Peyer's patch (tissue), 4 donors: Measurements from ENCODE around the gene SLC12A6. TPM values are rescaled to one million over a fixed set of nuclear protein-coding genes. Genes with fewer than 3 reads are reported as not detected.

Experiments
- DNase-seq, 3 donors: peaks; one replicate each; pipeline ENCODE4 v3.0.0-alpha.2; 2017 to 2019
- H3K27ac ChIP-seq, 4 donors: fragments of 200-600 bp; sonication (generic); one replicate each; pipeline ENCODE4 v1.5.1; 2016 to 2019
- H3K27me3 ChIP-seq, 2 donors: fragments of 200-600 bp; sonication (generic); one replicate each; pipeline ENCODE4 v1.5.1; 2019
- H3K36me3 ChIP-seq, 3 donors: fragments of 200-600 bp; sonication (generic); one replicate each; pipeline ENCODE4 v1.5.1; 2016 to 2019
- H3K4me1 ChIP-seq, 4 donors: fragments of 200-600 bp; sonication (generic); one replicate each; pipeline ENCODE4 v1.5.1; 2016 to 2019
- H3K4me3 ChIP-seq, 4 donors: fragments of 200-600 bp; sonication (generic); 1 replicate in 3 of 4; 2 replicates in 1 of 4; pipeline ENCODE4 v1.5.1; 2016 to 2019; ENCODE audit warnings: mild to moderate bottlenecking in 1 of 4
- H3K9me3 ChIP-seq, 4 donors: fragments of 200-600 bp; sonication (generic); one replicate each; pipeline ENCODE4 v1.5.1; 2016 to 2019; ENCODE audit warnings: mild to moderate bottlenecking in 1 of 4
- CTCF ChIP-seq, 6 experiments: fragments of 450-650 bp in 4 of 6; fragments of 200-600 bp in 2 of 6; sonication (generic) in 1 of 6; IDR thresholded peaks; one replicate each; pipeline ENCODE4 v1.5.1; 2017 to 2019; ENCODE audit warnings: antibody characterized with exemption in 6 of 6, mild to moderate bottlenecking in 3 of 6, moderate library complexity in 1 of 6
- POLR2A ChIP-seq, 2 donors: fragments of 450-650 bp; IDR thresholded peaks; one replicate each; pipeline ENCODE4 v1.5.1; 2017; ENCODE audit warnings: antibody characterized with exemption in 2 of 2, mild to moderate bottlenecking in 2 of 2, moderate library complexity in 2 of 2
- total RNA-seq, 4 donors: library from RNA; depleted of rRNA; stranded (reverse); fragments of >200 nt; gene quantifications; one replicate each; pipeline ENCODE4 v1.1.0, GENCODE V29; 2016

Gene SLC12A6
- total RNA-seq, 4 donors from 2014 or later, result 48.7 to 111 (median 54.1) TPM

GRCh38 chr15:34359416-34359815 is 21.8 kb upstream of the SLC12A6 start:
- Histone ChIP-seq H3K4me3 (no peak overlapping the region), H3K36me3 (peaks cover 0 to 85% (median 0%) of the 10 kb centered on the region in 3 donors), H3K9me3 (no peaks in the 10 kb centered on the region), H3K4me1 (peaks cover 0 to 39% (median 2%) of the 10 kb centered on the region in 4 donors), H3K27ac (peak overlapping the region in 2 of 4 donors; percentile 65 to 80), H3K27me3 (no peaks in the 10 kb centered on the region)
- TF ChIP-seq POLR2A (IDR thresholded peaks at IDR 0.05) (peak in 1 of 2 donors; percentile 42), CTCF (IDR thresholded peaks at IDR 0.05) (no peak)
- DNase-seq, result peak in 2 of 3 donors; percentile 77 to 82

- Histone ChIP-seq H3K9me3 (no peaks in the 10 kb centered on the region), H3K36me3 (peaks cover 0 to 85% (median 0%) of the 10 kb centered on the region in 3 donors), H3K27ac (peak overlapping the region in 2 of 4 donors; percentile 65 to 80), H3K27me3 (no peaks in the 10 kb centered on the region), H3K4me3 (no peak overlapping the region), H3K4me1 (peaks cover 0 to 34% (median 2%) of the 10 kb centered on the region in 4 donors)
- TF ChIP-seq CTCF (IDR thresholded peaks at IDR 0.05), result no peak
- no peak for TF ChIP-seq POLR2A (IDR thresholded peaks at IDR 0.05)
- DNase-seq, result no peak
Observed at GRCh38 chr15:34358948-34359347, 21.4 kb upstream of the SLC12A6 start.

DNA sequence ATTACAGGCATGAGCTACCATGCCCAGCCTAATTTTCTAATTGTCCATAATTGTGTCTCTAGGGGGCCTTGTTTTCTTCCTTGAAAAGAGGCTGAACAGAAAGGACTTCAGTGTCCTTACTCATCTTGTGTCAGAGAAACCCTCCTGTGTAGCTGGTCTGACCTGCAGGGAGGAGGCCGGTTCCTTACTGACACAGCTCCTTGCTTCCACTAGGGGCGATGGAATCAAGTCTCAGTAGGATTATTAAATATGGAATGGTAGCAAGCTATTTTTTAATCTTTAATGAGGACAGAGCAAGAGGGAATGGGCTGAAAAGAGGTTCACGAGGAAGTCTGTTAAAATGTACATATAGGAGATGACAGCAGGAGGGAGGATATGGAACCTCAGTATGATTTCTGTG is 20.8 kb upstream of the SLC12A6 start:
- Histone ChIP-seq H3K27ac (no peak overlapping the region), H3K9me3 (no peaks in the 10 kb centered on the region), H3K27me3 (no peaks in the 10 kb centered on the region), H3K4me1 (peaks cover 0 to 30% (median 2%) of the 10 kb centered on the region in 4 donors), H3K36me3 (peaks cover 0 to 83% (median 0%) of the 10 kb centered on the region in 3 donors), H3K4me3 (no peak overlapping the region)
- TF ChIP-seq CTCF (IDR thresholded peaks at IDR 0.05) (peak in 2 of 6 experiments; percentile 22 to 30), POLR2A (IDR thresholded peaks at IDR 0.05) (no peak)
- DNase-seq, result no peak

GRCh38 chr15:34357653-34358052 is 20.1 kb upstream of the SLC12A6 start:
- Histone ChIP-seq H3K36me3 (peaks cover 0 to 77% (median 0%) of the 10 kb centered on the region in 3 donors), H3K4me3 (no peak overlapping the region), H3K9me3 (no peaks in the 10 kb centered on the region), H3K4me1 (peaks cover 0 to 23% (median 2%) of the 10 kb centered on the region in 4 donors), H3K27ac (no peak overlapping the region), H3K27me3 (no peaks in the 10 kb centered on the region)
- no peak for DNase-seq
- TF ChIP-seq CTCF (IDR thresholded peaks at IDR 0.05) (no peak), POLR2A (IDR thresholded peaks at IDR 0.05) (no peak)

DNA sequence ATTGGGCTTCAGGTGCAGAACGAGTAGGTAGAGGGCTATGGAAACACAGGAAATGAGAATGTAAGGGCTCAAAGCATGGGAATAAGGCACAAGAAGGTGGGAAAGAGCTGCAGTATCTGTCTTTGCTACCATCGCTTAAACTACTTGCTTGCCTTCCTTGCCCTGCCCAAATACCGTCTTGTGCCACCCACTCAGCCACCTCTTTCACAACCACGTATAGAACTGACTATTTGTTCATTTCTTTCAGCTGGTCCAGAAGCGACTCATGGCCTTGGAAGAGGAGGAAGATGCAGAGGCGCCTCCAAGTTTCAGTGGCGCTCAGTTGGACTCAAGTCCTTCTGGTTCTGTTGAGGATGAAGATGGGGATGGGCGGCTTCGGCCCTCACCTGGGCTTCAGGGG is 17.7 kb upstream of the SLC12A6 start:
- DNase-seq, result no peak
- no peak for TF ChIP-seq CTCF (IDR thresholded peaks at IDR 0.05)
- TF ChIP-seq POLR2A (IDR thresholded peaks at IDR 0.05), result no peak
- H3K4me1 ChIP-seq, result peaks cover 0 to 11% (median 2%) of the 10 kb centered on the region in 4 donors
- H3K4me3 ChIP-seq, result no peak overlapping the region
- no peaks in the 10 kb centered on the region for H3K27me3 ChIP-seq
- no peaks in the 10 kb centered on the region for H3K9me3 ChIP-seq
- H3K27ac ChIP-seq, result no peak overlapping the region
- peaks cover 0 to 56% (median 0%) of the 10 kb centered on the region in 3 donors for H3K36me3 ChIP-seq

DNA sequence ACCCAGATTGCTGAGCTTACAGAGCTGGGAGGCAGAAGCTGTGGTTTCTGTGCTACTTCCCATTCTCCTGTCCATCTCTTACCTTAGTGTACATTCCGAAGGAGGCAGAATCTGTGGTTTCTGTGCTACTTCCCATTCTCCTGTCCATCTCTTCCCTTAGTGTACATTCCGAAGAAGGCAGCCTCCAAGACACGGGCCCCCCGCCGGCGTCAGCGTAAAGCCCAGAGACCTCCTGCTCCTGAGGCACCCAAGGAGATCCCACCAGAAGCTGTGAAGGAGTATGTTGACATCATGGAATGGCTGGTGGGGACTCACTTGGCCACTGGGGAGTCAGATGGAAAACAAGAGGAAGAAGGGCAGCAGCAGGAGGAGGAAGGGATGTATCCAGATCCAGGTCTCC is 16.7 kb upstream of the SLC12A6 start:
- Histone ChIP-seq H3K36me3 (peaks cover 0 to 46% (median 0%) of the 10 kb centered on the region in 3 donors), H3K9me3 (no peaks in the 10 kb centered on the region), H3K4me3 (no peak overlapping the region), H3K4me1 (peaks cover 0 to 1% (median 0%) of the 10 kb centered on the region in 4 donors), H3K27ac (no peak overlapping the region), H3K27me3 (no peaks in the 10 kb centered on the region)
- TF ChIP-seq CTCF (IDR thresholded peaks at IDR 0.05), result no peak
- DNase-seq, result no peak
